ENCODE data around the gene KBTBD12.
"Not testable (repeated sequence)": the region's sequence is repeated elsewhere in the genome, so short reads cannot be mapped to it uniquely, and the experiment has no call there.

Gene KBTBD12

DNA sequence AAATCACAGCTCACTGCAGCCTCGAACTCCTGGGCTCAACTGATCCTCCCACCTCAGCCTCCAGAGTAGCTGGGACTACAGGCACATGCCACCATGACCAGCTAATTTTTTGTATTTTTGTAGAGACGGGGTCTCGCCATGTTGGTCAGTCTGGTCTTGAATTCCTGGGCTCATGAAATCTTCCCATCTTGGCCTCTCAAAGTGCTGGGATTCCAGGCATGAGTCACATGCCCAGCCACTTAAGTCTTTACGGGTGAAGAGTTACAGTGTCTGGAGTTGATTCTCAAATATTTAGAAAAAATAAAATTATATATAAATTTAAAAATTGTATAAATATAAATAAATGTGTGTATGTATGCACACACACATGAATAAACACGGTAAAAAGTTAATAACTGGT is 14.5 kb upstream of the KBTBD12 start:
- no peak for DNase-seq (ENCODE audit: low read depth)
- no peak overlapping the region for H3K4me3 ChIP-seq (ENCODE audit: low read depth, low read length)

DNA sequence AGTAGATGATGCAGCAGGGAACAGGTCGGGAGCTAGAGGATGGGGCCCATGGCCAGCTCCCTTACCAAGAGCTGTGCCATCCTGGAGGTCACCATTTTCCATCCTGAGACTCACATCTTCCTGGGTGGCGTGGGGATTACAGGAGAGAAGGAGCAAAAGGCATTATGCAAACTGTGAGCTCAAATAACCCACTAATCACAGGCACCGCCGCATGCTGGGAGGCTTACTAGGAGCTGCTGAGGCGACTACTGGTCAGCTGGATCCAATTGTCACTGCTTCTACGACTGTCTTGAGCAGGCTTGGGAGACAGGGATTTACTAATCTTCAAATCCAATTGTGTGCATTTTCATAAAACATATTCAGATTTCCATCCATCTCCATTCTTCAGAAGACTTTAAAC is 12.5 kb upstream of the KBTBD12 start:
- DNase-seq (ENCODE audit: low read depth), result no peak
- no peak overlapping the region for H3K4me3 ChIP-seq (ENCODE audit: low read depth, low read length)

DNA sequence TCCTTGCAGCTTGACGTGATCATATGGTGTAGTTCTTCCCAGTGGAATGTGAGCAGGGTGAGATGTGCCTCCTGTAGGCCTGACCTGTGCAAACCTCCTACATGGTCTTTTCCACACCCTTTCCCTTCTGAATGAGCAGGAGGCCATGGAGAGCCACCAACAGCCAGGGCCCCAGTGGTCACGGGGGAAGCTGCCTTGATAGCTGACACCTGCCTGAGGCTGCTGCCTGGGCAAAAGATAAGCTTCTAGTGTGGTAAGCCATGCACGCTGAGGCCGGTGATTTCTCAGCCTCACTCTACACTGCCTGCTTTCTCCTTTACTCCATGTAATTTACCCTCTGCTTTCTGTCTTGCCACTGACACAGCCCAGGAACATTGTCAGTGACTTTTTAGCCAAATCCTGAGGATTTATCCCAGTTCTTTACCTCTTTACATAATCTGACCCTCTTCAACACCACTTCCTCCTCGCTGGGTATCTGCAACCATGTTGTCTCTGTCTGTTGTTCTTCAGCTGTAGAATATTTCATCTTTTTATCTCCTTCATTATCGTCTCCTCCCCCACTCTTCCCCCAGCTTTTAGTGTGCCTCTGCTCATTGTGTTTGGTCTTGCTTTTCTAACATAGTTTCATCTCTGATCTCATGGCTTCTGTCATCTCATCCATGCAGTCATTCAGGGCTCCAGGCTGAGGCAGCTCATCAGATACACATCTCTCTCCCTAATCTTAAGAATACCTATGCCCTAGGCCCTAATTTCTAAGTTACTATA is 11.2 kb upstream of the KBTBD12 start:
- no peak for DNase-seq (ENCODE audit: low read depth)
- H3K4me3 ChIP-seq (ENCODE audit: low read depth, low read length), result no peak overlapping the region

DNA sequence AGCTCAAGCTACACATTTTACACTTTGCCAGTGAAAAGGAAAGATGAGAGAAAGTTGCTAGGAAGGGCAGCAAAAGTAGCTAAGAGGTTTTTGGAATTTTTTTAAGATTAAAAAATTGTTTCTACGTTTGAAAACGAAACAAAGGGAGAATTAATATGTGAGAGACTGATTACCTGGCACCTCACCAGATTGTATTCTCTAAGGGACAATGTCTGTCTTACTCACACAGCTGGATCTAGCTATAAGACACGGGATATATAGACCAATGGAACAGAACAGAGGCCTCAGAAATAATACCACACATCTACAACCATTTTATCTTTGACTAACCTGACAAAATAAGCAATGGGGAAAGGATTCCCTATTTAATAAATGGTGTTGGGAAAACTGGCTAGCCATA is 9.5 kb upstream of the KBTBD12 start:
- DNase-seq (ENCODE audit: low read depth), result no peak
- no peak overlapping the region for H3K4me3 ChIP-seq (ENCODE audit: low read depth, low read length)

DNA sequence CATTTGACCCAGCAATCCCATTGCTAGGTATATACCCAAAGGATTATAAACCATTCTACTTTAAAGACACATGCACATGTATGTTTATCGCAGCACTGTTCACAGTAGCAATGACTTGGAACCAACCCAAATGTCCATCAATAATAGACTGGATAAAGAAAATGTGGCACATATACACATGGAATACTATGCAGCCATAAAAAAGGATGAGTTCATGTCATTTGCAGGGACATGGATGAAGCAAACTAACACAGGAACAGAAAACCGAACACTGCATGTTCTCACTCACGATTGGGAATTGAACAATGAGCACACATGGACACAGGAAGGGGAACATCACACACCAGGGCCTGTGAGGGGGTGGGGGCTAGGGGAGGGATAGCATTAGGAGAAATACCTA is 8.4 kb upstream of the KBTBD12 start:
- H3K4me3 ChIP-seq (ENCODE audit: low read depth, low read length); DNase-seq (ENCODE audit: low read depth): not testable (repeated sequence)

DNA sequence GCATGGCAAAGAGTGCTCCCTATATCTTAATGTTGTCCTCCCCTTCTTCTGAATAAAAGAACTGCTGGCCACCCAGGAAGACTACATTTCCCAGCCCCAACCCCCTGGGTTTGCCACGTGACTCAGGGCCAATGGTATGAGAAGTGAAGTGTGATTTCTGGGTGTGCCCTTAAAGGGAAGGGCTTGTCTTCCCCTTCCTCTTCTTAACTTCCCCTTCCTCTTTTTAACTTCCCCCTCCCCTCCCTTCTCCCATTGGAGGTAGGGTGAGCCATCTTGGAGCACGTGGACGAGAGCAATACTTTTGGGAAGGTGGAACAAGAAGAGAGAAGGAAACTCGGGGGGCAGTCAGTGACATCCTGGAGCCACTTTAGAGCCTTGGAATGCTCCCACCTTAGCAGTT is 6.8 kb upstream of the KBTBD12 start:
- H3K4me3 ChIP-seq (ENCODE audit: low read depth, low read length), result no peak overlapping the region
- DNase-seq (ENCODE audit: low read depth), result no peak

DNA sequence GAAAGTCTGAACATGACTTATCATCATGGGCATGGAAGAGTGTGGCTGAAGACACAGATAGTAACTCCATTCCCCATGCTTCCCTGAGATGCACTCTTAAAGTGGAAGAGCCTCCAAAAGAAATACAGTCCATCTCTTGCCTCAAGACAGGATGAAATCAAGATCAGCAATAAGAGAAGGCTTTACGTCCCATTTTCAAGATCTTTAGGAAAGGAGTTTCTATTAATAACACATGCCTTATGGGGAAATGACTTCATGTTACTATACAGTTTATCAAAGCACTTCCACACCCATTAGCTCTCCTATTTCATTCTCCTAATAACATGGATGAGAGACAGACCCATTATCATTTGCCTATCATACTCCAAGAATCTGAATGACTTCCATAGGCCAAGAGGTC is 6.1 kb upstream of the KBTBD12 start:
- H3K4me3 ChIP-seq (ENCODE audit: low read depth, low read length), result no peak overlapping the region
- DNase-seq (ENCODE audit: low read depth), result no peak

DNA sequence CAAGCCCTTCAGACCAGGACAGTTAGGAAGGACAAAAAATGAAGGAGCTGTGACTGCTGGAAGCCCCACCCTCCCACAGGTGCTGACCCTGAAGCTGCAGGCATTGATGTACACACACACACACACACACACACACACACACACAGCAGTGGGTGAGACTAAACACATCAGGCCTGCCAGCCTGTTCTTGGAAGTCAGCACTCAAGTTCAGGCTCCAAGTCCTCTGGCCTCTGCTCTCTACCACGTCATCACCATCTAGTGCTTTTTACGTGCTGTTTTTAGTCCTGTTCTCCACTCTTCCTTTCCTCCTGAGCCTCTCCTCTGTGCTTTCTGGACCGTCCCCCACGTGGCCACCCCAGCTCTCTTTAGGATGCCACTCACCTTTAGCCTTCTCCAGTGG is 5.4 kb upstream of the KBTBD12 start:
- DNase-seq (ENCODE audit: low read depth), result no peak
- H3K4me3 ChIP-seq (ENCODE audit: low read depth, low read length), result no peak overlapping the region

DNA sequence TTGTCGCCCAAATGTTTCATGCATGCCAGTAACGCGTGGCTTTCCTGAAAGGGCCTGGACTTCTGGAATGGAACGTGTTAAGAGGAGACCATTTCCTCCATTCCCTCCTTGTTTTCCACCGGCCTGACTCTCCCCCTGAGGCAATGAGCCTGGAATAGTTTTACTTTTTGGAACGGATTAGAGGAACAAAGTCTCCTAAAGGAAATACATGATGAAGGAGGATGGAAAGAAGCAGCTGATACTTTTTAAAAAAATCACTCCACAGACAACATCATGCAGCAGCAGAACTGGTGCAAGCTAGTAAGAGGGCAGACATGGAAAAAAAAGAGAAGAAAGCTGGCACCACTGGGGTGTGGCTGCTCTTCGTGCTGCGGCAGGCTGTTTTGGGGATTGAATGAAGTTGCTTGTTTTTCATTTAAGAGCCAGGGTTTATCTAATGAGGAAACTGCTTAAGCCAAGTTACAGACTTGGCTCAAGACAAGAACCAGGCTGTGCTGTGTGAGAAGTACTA is 3.6 kb upstream of the KBTBD12 start:
- DNase-seq (ENCODE audit: low read depth), result no peak
- no peak overlapping the region for H3K4me3 ChIP-seq (ENCODE audit: low read depth, low read length)

DNA sequence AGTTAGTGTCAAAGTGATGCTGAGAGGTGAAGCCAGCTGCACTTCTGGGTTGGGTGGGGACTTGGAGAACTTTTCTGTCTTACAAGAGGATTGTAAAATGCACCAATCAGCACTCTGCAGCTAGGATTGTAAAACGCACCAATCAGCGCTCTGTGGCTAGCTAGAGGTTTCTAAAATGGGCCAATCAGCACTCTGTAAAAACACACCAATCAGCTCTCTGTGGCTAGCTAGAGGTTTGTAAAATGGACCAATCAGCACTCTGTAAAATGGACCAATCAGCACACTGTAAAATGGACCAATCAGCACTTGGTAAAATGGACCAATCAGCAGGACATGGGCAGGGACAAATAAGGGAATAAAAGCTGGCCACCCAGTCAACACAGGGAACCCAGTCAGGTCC is 1.2 kb upstream of the KBTBD12 start:
- H3K4me3 ChIP-seq (ENCODE audit: low read depth, low read length); DNase-seq (ENCODE audit: low read depth): not testable (repeated sequence)

DNA sequence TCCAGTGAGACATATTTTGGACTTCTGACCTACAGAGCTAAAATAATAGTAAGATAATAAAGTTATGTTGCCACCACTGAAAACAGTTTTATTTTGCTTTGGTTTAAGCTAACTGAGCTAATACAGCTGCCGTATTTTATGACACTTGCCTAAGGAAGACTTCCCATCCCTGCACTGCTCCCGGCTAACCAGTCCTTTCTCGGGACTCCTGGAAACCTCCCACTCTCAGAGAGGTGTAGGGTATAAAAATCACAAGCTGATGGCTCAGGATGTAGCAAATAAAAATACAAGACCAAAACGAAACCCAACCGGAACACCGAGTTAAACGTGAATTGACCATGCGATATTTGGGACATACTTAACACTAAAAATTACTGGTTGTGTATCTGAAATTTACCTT is 448 bp upstream of the KBTBD12 start:
- peak overlapping the region; percentile 40 for H3K4me3 ChIP-seq (ENCODE audit: low read depth, low read length)
- DNase-seq (ENCODE audit: low read depth), result no peak

DNA sequence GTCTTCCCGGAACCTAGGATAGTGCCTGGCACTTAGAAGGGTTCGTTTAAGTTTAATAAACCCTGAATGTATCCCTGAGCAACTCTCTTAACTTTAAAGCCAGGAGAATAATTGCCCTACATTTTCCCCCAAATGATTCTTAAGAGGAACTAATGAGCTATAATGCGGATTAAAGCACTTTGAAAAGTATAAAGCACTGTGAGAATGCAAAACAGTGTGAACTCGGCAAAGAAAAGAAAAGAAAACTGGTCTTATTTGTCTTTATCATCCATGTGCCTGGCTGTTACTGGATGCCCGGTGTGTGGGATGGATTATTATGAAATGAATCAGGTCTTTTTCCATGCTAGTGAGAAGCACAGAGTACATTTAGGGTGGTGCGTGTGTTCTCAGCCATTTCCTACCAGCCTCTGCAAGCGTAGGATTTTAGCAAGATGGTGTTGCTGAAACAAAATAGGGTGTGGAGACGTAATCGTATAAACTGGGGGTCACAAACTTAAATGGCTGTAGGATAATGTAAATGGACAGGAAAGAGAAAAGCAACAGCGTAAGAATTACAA is 983 bp downstream of the KBTBD12 start:
- no peak for DNase-seq (ENCODE audit: low read depth)
- no peak overlapping the region for H3K4me3 ChIP-seq (ENCODE audit: low read depth, low read length)

DNA sequence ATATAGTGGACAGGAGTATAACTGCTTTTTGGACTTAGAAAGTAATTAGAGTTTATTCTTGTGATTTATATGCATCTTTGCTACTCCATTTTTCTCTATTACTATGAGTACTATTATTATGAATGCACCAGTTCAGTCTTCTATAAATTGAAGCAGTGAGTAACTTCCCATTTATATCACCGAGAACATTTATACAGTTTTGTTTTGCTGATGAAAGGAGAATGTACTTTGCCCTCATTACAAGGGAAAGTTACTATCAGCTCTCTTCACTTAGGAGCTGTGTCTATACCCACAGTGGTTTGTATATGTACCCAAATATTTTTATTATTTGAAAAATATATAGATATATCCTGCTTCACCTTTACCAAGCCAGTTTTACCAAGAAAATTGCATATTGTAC is 5.7 kb downstream of the KBTBD12 start:
- H3K4me3 ChIP-seq (ENCODE audit: low read depth, low read length), result no peak overlapping the region
- DNase-seq (ENCODE audit: low read depth), result no peak

DNA sequence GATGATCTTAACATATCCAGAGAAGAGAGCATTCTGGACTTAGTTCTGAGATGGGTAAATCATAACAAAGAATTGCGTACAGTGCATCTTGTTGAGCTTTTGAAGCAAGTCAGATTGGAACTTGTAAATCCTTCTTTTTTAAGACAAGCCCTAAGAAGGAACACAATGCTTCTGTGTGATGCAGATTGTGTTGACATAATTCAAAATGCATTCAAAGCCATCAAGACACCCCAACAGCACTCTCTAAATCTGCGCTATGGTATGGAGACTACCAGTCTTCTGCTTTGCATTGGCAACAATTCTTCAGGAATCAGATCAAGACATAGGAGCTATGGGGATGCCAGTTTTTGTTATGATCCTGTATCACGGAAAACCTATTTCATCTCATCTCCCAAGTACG is 8.6 kb downstream of the KBTBD12 start:
- H3K4me3 ChIP-seq (ENCODE audit: low read depth, low read length), result no peak overlapping the region
- no peak for DNase-seq (ENCODE audit: low read depth)

DNA sequence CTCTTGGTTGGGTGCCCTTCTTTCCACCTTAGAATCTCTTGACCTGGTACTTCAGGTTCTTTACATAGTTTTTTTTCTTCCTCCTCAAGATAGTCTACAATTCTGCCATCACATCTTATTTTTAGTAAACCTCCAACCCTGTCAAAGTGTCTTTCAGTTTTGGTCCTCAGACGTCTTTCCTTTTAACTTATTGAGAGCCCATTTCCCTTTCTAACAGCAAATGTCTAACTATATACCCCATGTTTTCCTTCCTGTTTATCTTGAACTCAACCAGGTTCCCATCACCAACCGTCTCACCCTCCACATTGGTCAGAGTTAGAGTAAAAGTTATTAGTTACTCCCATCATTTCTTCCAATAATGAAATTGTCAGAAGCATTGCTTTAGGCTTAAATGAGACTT is 10.4 kb downstream of the KBTBD12 start:
- DNase-seq (ENCODE audit: low read depth), result no peak

DNA sequence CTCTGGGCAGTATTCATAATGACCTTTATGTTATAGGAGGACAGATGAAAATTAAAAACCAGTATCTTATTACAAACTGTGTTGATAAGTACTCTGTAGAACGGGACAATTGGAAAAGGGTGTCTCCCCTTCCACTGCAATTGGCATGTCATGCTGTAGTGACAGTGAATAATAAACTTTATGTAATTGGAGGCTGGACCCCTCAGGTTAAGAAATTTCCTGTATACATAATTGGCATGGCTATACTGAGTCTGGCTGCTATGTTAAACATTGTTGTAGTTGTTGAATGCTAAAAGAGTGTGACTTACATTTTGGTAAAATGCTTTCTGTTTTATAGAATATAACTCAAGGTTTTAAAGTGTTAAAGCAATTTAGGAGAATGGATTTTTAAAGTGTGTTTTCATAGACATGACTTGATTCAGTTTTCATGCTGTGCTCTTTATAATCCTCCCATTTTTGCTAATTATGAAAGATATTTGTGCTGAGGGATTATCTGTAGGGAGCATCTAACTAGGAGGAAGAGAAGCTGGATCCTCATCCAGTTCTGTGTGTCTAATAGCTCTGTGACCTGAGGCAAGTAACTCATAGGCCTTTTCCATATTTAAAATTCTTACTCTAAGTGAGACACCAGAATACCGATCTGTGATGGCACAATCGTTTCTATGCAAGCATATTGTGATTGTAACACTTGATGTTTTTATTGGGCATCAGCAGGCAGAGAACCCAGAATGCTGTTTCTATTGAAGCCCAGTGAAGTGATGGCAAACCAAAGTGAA is 13.0 kb downstream of the KBTBD12 start:
- no peak for DNase-seq (ENCODE audit: low read depth)
- H3K4me3 ChIP-seq (ENCODE audit: low read depth, low read length), result no peak overlapping the region

More for the DNA sequence above, 10.4 kb downstream of the KBTBD12 start:
- H3K4me3 ChIP-seq (ENCODE audit: low read depth, low read length), result no peak overlapping the region

DNA sequence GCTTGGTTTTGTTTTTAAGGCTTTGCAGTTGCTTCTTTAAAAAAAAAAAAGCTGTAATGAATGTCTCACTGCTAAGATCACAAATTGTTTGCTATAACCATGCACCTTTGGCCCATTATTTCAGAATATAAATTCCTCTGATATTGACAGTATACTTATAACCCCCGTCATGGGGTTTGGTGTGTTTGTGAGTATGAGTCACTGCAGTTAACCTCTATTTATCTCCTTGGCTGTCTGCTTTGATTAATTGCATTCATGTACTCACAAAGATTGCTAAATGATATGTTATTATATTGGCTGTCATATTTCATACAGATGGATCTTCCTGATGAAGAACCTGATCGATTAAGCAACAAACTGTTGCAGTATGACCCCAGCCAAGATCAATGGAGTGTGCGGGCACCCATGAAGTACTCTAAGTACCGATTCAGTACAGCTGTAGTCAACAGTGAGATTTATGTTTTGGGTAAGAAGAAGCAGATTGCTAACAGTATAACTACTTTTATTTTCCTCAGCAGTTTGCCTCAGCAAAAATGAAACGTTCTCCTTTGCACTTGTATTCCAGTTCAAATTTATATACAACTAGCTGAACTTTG is 14.9 kb downstream of the KBTBD12 start:
- DNase-seq (ENCODE audit: low read depth), result no peak

DNA sequence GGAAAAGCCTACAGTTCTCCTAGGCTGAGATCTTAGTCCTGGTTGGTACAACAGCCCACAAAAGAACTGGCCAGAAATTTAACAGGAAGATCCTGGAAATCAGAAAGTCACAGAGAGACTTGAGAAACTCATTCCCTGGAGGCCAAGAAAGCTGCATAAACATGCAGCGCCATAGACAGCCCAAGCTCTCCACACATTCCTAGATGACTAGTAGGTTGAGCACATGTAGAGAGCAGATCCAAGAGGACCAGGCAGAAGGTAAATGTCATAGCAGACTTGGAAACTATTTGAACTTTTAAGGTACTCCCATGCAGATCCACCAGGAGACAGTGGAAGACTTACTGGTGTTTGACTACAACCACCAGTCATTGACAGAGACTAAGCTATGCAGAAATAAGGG is 18.4 kb downstream of the KBTBD12 start:
- no peak for DNase-seq (ENCODE audit: low read depth)
- H3K4me3 ChIP-seq (ENCODE audit: low read depth, low read length), result no peak overlapping the region

More for the DNA sequence above, 14.9 kb downstream of the KBTBD12 start:
- no peak overlapping the region for H3K4me3 ChIP-seq (ENCODE audit: low read depth, low read length)

DNA sequence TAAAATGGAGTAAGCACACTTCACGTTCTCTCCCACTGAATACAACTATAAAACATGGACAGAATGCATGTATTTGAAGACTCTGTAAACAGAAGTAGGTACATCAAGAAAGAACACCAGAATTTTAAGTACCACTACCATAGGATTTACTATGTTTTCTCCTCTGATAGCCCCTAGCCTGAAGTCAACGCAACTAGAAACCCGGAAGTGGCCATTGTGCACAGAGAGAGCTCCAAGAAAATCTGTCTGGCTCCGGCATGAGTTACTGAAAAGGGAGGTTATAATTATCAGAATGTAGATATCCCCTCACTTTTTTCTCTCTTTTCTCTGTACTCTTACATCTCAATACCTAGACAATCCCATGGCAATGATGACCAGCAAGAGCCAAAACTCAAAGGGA is 23.8 kb downstream of the KBTBD12 start:
- H3K4me3 ChIP-seq (ENCODE audit: low read depth, low read length), result no peak overlapping the region
- DNase-seq (ENCODE audit: low read depth), result no peak

DNA sequence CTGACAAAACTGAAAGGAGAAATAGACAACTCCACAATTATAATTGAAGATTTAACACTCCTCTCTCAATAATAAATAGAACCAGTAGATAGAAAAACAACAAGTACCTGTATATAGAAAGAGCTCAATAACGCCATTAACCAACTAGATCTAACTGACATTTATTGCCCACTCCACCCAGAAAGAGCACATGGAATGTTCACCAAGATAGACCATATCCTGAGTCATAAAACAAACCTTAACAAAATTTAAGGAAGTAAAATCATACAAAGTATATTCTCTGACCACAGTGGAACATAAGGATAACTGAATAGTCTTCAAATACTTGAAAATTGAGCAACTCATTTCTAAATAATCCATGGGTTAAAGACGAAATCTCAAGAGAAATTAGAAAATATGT is 25.1 kb downstream of the KBTBD12 start:
- no peak for DNase-seq (ENCODE audit: low read depth)
- H3K4me3 ChIP-seq (ENCODE audit: low read depth, low read length), result no peak overlapping the region
